Measurements from ENCODE around the gene BMP7. TPM values are rescaled to one million over a fixed set of nuclear protein-coding genes. Genes with fewer than 3 reads are reported as not detected.

BMP7 gene
- total and polyA plus RNA-seq, 12 donors = 0.72 to 19.2 (median 4.1) TPM

DNA sequence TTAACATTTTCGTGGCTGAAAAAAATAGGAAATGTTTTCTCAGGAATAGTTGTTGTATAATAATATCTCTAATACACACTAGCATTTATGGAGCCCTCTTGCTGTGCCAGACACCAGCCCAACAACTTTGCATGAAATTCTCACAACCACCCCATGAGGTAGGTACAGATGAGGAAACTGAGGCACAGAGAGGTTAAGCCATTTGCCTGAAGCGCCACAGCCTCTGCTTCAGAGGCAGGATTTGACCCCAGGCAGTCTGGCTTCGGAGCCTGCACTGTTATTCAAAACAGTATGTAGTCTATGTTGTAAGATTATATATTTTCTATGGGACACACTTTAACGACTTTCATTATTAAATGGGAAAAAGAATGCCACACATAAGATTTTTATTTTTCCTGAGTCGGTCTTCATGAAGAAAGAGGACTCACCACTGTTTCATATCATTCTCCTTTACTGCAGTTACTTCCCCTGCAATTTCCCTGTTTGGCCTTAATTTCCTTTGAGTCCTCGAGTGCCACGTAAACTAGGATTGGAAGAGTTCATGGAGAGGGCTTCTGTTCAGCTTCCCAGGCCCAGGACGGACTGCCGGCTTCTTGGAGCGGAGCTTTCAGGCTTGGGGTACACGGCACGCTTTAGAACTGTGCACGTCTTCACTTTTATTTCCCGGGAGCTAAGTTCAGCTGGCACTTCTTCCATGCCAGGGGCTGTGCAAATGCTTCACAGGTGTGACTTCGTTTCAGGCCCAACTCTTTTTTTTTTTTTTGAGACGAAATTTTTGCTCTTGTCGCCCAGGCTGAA is 128.0 kb downstream of the BMP7 start:
- WGBS, 2 donors = 81 to 82% methylated on average over 17 of the region's 17 CpGs
- Histone ChIP-seq H3K4me3 (no peak overlapping the region), H3K27me3 (peaks cover 0 to 4% (median 0%) of the 10 kb centered on the region in 7 donors), H3K4me1 (no peaks in the 10 kb centered on the region), H3K27ac (no peak overlapping the region), H3K36me3 (no peaks in the 10 kb centered on the region), H3K9me3 (no peaks in the 10 kb centered on the region)
- ATAC-seq = no peak
- intact Hi-C loops (cut with DNase I) = no loop called here
- TF ChIP-seq, protein P1, sequence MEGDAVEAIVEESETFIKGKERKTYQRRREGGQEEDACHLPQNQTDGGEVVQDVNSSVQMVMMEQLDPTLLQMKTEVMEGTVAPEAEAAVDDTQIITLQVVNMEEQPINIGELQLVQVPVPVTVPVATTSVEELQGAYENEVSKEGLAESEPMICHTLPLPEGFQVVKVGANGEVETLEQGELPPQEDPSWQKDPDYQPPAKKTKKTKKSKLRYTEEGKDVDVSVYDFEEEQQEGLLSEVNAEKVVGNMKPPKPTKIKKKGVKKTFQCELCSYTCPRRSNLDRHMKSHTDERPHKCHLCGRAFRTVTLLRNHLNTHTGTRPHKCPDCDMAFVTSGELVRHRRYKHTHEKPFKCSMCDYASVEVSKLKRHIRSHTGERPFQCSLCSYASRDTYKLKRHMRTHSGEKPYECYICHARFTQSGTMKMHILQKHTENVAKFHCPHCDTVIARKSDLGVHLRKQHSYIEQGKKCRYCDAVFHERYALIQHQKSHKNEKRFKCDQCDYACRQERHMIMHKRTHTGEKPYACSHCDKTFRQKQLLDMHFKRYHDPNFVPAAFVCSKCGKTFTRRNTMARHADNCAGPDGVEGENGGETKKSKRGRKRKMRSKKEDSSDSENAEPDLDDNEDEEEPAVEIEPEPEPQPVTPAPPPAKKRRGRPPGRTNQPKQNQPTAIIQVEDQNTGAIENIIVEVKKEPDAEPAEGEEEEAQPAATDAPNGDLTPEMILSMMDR (IDR thresholded peaks at IDR 0.05) = no peak
- DNase-seq = no peak

DNA sequence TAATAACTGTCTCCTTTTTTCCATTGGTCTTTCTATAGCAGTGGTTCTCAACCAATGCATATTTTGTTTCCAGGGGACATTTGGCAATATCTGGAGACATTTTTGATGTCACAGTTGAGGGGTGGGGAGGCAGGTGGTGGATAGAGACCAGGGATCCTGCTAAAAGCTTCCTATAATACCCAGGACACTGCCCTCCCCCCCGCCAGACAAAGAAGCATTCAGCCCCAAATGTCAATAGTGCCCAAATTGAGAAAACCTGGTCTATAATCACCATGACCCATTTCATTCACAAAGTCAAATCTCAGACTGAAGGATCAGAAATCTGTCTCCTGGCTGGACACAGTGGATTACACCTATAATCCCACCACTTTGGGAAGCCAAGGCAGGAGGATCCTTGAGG is 128.8 kb downstream of the BMP7 start:
- Histone ChIP-seq H3K36me3 (no peaks in the 10 kb centered on the region), H3K4me3 (no peak overlapping the region), H3K27ac (no peak overlapping the region), H3K4me1 (no peaks in the 10 kb centered on the region), H3K9me3 (no peaks in the 10 kb centered on the region), H3K27me3 (peaks cover 0 to 9% (median 0%) of the 10 kb centered on the region in 7 donors)
- no peak for DNase-seq
- intact Hi-C loops (cut with DNase I) = no loop called here
- WGBS, 2 donors = 71 to 82% methylated on average over 1 of the region's 1 CpG
- TF ChIP-seq, protein P1 (IDR thresholded peaks at IDR 0.05) = no peak
- no peak for ATAC-seq

DNA sequence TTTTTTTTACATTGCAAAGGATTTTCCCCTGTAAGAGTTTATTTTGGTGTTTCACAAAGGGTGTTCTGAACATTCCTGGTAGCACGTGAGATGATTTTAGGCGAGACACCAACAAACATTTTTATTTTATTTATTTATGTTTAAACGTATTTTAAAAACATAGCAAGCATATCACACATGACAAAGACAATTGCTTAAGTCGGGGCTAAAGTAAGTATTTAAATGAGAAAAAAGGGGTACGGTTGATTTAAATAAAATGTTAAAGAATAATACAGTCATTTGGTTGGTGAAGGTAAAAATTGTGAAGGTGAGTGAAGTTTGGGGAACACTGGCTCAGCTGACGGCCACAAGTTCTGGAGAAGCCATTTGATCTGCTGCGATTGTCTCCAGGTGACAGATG is 129.7 kb downstream of the BMP7 start:
- DNase-seq (no peak), ATAC-seq (no peak)
- intact Hi-C loops (cut with DNase I) = no loop called here
- no peaks in the 10 kb centered on the region for H3K36me3 ChIP-seq
- WGBS, 2 donors = 87 to 92% methylated on average over 7 of the region's 7 CpGs
- H3K4me1 ChIP-seq = no peaks in the 10 kb centered on the region
- H3K27ac ChIP-seq = no peak overlapping the region
- peaks cover 0 to 12% (median 0%) of the 10 kb centered on the region in 7 donors for H3K27me3 ChIP-seq
- no peak overlapping the region for H3K4me3 ChIP-seq
- TF ChIP-seq, protein P1 (IDR thresholded peaks at IDR 0.05) = no peak
- no peaks in the 10 kb centered on the region for H3K9me3 ChIP-seq

DNA sequence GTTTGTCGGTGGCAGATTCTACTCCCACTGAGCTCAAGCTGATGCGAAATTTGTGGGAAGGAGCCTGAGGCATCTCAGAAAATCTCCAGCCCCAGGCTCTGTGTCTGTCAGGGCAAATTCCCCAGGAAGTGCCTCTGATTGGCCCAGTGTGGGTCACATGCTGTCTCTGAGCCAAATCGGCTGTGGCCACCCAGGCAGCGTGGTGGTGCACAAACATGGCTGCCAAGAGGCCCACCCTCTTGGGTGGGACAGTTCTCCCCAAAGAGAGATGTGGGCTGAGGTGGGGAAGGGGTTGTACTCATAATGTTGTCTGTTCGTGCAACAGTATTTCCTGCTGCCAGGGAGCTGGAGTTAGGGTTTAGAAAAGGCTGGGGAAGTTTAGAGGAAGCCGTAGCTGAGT is 130.6 kb downstream of the BMP7 start:
- Histone ChIP-seq H3K27me3 (peaks cover 0 to 12% (median 0%) of the 10 kb centered on the region in 7 donors), H3K9me3 (no peaks in the 10 kb centered on the region), H3K4me3 (no peak overlapping the region), H3K4me1 (no peaks in the 10 kb centered on the region), H3K36me3 (no peaks in the 10 kb centered on the region), H3K27ac (no peak overlapping the region)
- intact Hi-C loops (cut with DNase I) = no loop called here
- no peak for ATAC-seq
- 73 to 84% methylated on average over 6 of the region's 6 CpGs for WGBS, 2 donors
- TF ChIP-seq, protein P1 (IDR thresholded peaks at IDR 0.05) = no peak
- DNase-seq = no peak
